Medulla oblongata (tissue), 1 donor: Measurements from ENCODE around the gene CNTN6.

ENCODE experiments used
- DNase-seq: peaks from one replicate; pipeline ENCODE4 v3.0.0-alpha.2; 2015; ENCODE audit errors: extremely low spot score

The CNTN6 gene

DNA sequence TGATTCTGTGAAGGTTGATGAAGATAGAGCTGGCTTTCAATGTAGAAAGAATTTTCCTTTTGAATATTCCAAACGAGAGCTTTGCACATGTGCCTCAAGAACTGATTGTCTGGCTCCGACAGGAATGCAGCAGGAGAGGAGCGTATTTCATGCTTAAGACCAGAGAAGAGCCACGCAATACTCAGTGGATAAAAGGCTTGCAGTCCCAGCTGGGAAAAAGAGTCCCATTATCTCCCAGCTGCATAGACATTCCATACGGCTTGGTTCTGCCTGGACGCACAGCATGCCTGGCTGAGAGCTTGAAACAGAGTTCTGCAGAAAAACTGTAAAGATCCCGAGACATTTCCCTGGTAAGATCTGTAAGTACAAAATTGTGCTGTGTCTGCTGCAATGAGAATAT lies at the start of gene CNTN6:
Gene CNTN6 (plus strand): TSS at position 254 of the 400 bp plus-strand sequence. CDS start 54,985 bp downstream, outside the sequence.
- DNase-seq: peak; percentile 42

DNA sequence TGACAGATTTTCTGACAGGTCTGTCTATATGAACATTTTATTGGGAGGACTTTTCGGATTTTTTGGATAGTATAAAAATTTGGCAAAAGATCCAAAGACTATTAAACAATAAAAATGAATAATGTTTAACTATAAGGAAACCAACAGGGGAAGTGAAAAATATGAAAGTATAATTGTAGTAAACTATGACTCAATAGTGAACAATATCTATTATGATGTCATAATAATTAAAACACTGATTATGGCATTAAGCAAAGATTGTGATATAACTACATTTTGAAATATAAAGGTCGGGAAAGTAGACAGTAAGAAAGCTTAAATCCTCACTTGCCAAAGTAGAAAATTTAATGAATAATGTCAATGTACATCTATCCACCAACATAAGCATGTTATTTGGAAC lies 44.3 kb upstream of the CNTN6 start:
- no peak for DNase-seq

GRCh38 chr3:1055870-1056269 lies 37.0 kb upstream of the CNTN6 start:
- no peak for DNase-seq

GRCh38 chr3:1056744-1057143 lies 36.1 kb upstream of the CNTN6 start:
- no peak for DNase-seq

- no peak for DNase-seq
These were observed 35.4 kb upstream of the CNTN6 start for GRCh38 chr3:1057436-1057835.

DNA sequence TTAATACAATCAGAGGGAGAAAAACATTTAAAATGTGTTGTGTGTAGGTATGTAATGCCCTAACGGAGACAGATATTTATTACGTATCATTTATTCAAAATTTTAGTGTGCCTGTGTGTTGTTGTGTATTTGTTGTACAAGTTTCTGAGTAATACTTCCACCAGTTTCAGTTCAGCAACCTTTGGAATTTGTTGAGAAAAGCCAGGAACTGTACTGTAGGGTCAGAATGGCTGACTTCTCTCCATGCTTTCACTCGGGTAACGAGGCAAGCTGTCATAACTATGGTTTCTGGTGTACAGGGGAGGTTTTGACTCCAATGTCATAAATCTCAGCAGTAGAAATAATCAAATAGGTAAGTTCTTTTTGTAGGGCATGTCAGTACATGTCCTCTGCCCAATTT lies 23.8 kb upstream of the CNTN6 start:
- no peak for DNase-seq

DNA sequence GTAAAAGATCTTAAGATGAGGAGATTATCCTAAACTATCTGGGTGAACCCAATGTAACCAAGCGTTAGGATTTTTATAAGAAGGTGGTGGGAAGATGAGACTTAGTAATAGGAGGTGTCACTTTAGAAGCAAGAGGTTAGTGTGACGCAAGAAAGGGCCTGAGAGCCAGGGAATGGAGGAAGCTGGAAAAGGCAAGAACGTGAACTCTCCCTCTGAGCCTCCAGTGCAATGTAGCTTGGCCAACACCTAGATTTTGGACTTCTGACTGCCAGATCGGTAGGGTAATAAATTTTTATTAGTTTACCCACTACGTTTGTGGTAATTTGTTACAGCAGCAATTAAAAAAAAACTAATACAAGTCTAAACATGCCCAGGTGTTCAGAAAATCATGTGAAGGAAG lies 20.8 kb upstream of the CNTN6 start:
- no peak for DNase-seq

- peak; percentile 62 for DNase-seq
These were observed 13.2 kb upstream of the CNTN6 start for GRCh38 chr3:1079662-1080061.

DNA sequence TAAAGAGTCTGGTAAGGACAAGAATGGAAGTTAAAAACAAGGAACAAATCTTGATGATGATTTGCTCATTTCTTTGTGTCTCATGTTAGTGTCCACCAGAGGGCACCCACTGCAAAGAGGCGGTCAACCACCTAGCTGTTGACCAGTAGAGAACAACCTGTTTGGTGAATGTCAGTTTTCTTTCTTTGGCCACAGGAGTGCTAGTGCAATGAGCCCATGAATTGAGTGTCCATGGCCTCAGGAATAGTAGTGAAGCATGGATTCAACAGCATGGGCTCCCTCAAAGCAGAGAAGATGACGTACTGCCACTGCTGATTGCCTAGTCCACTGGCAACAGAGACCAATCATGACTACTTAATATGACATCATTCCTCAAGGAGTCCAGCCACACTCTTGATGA lies 10.7 kb upstream of the CNTN6 start:
- peak; percentile 77 for DNase-seq

DNA sequence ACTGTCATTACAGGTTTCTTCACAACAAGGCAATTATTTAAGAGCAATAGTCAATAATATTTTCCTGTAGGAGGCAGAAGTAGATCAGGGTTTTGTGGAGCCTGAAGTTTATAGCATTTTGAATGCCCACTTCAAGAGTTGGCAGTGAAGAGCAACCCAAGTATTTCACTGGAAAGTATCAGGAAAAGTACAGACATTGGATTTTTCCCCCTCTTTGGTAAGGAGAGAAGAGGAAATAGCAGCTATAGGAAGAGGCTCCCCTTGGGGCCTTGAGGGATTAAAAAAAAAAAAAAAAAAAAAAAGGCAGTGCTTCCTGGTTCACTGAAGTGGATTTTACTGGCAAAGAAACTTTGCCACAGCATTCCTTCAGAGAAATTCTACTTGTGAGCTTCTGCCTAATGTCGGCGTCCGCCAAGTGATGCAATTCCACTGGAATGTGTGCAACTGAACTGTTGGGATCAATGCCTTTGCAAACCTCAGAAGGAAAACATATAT lies 5.7 kb upstream of the CNTN6 start:
- DNase-seq: peak; percentile 63

- DNase-seq: no peak
These were observed 4.3 kb upstream of the CNTN6 start for GRCh38 chr3:1088503-1088902.

DNA sequence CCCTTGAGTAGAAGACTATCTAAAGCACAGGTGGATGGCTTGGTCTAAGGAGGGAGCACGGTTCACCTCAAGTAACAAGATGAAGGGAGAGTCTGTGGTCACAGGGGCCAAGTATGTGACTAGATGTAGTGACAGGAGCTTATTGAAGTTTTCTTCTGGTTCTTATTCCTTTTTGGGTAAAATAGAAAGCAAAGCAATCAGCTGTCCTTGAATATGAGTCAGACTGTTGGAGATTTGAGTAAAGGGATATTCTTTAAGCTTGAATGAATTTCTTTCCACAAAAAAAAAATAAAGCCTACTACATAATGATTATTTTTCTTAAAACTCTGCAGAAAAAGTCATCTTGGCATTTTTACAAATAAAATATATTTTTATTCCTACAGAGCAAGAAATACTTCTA lies 1.5 kb upstream of the CNTN6 start:
- no peak for DNase-seq

DNA sequence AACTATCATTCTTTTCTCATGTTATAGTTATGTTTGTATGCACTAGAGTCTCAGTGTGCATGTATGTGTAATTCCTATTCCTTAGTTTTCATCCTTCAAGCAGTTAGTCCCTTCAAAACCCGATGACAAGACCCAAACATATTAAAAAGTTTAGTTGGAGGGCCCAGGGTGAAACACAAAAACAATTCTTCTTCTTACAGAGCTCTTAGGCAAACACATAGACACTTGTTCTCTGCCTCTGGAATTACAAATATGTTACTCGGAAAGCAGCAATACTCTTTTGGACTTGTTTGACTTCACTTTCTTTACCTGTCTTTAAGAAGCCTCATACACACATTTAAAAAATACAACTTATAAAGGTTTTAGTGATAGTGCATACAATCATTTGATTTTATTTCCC lies 763 bp upstream of the CNTN6 start:
- peak; percentile 19 for DNase-seq

- DNase-seq: no peak
These were observed 393 bp downstream of the CNTN6 start for GRCh38 chr3:1093217-1093616.

DNA sequence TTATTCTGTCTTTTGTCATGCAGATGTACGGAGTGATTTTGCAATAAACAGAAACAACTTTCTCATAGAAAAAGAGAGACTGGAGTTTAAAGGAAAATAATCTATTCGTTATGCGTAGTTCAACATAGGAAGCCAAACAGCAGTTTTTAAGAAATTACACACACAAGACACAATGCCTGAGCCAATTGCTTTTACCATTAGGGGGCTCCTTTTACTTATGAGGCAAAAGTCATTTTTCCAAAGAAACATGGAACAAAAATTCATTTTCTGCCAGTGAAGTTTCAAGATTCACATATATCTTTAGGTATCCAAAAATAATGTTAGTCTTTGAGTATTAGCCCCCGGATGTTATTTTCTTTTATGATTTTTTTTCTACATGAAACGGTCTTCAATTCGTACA lies 10.7 kb downstream of the CNTN6 start:
- no peak for DNase-seq

DNA sequence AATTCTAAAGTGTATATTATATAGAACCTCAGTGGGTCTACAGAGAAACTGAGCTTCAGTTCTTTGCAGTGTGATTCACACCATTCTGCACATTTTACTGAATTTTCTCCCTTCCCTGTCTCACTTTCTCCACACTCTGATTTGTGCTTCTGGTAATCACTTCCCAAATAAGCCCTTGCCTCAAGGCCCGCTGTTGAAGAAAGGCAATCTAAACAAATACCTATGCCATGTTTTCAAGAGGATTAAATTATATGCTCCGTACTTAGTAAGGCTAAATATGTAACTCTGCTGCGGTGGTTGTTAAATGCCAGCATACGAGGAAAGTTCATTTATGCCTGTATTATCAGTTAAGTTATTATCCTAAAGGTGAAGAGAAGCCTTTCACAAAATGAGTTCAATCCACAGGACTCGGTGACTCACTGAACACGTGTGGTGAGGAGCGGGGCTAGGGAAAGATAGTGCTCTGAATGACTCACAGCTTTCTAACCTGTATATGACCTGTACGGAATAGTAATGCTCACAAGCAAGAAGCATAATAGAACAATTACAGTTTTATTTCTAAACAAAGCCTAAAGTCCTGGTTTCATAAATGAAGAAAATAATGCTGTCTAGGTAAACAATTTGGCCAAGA lies 25.1 kb downstream of the CNTN6 start:
- DNase-seq: no peak

DNA sequence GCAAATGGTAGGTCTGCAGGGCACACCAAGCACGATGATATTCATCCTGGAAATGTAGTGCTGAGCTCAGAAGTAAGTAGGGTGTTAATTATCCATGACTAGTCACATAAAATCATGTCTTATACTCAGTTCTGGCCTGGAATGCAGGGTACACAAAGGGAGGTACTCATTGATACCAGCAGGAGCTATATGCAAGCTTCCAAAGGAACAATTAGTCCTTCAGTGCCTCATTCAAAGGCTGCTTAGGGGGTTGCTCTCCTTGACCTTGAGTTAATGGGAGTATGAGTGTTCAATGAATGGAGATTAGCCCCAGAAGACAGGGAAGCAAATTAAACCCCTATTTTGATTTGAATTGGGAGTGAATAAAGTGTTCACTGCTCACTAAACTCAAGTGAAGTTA lies 38.3 kb downstream of the CNTN6 start:
- DNase-seq: no peak

DNA sequence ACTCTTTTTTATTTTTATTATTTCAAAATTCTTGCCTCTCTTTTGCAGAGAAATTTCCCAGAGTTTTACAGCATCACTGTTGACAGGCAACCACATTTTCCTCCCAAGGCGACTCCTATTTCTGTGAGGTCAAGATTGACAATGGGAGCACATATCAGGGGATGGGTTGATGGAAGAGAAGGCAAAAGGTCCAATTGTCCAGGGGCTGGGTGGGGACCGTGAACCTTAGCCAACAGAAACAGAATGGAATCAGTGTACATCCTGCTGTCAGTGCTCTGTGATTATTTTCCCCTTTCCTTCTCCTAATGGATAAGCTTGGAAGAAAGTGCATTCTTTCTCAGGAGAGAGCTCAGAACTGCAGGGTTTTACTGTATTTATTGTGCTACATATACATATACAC lies 42.4 kb downstream of the CNTN6 start:
- no peak for DNase-seq

GRCh38 chr3:1138036-1138435 lies 45.2 kb downstream of the CNTN6 start:
- DNase-seq: no peak

GRCh38 chr3:1139071-1139470 lies 46.2 kb downstream of the CNTN6 start:
- DNase-seq: no peak

DNA sequence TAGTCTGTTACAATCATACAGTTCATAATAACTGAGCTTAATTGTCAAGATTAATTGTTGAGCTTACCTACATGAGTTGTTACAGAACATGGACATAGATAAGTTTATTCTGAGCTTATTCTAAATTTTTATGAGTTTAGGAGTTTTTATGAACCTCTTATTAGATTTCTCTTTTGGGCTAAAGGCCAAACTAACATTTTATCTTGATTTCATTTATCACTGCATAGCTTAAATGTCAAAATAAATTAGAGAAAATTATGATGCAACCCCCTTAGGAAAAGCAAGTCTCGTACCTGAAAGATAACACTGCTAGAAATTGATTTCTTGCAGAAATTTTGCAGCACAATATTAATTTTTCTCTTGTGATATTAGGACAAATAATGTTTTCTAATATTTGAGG lies 54.5 kb downstream of the CNTN6 start:
- DNase-seq: no peak

GRCh38 chr3:1147819-1148218 lies 55.0 kb downstream of the CNTN6 start:
- no peak for DNase-seq

- no peak for DNase-seq
These were observed 71.3 kb downstream of the CNTN6 start for GRCh38 chr3:1164101-1164500.

DNA sequence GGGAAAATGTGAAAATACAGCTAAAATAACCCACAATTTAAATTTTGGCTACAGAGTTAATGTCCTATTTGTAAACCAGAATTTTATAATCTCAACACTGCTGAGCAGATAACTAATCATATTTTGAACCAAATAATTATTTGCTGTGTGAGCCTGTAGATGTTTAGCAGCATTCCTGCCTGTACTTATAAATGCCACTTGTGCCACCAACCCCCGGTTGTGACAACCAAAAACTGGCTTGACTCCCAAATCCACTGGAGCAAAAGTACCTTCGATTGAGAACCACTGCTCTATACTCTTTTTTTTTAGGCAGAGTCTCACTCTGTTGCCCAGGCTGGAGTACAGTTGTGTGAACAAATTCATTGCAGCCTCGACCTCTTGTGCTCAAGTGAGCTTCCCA lies 78.5 kb downstream of the CNTN6 start:
- DNase-seq: no peak
